K562 (cell line): ENCODE measurements around the gene MDC1. TPM values are rescaled to one million over a fixed set of nuclear protein-coding genes. Genes with fewer than 3 reads are reported as not detected.

Experiments
- BCLAF1 ChIP-seq, 2 experiments: fragments of 450-650 bp in 1 of 2; IDR thresholded peaks; 2 replicates each; pipeline ENCODE4 v1.6.1; 2011 to 2017; ENCODE audit warnings: low read depth in 2 of 2, antibody characterized with exemption in 1 of 2, borderline replicate concordance in 1 of 2, low read length in 1 of 2, mild to moderate bottlenecking in 1 of 2, mixed read lengths in 1 of 2; ENCODE audit not compliant: control insufficient read depth in 1 of 2
- FOS ChIP-seq: IDR thresholded peaks from 3 replicates; pipeline ENCODE4 v1.6.1; 2011; ENCODE audit not compliant: insufficient read length; ENCODE audit errors: extremely low read depth
- OTX1 ChIP-seq: fragments of 450-650 bp; formaldehyde crosslinking; IDR thresholded peaks from 2 replicates; pipeline ENCODE4 v1.4.0; 2022; ENCODE audit warnings: mild to moderate bottlenecking
- RAD21 ChIP-seq, 2 experiments: fragments of 250-450 bp in 1 of 2; fragments of 450-650 bp in 1 of 2; sonication (Bioruptor Pico) in 1 of 2; formaldehyde crosslinking in 1 of 2; IDR thresholded peaks in 1 of 2; conservative IDR thresholded peaks in 1 of 2; 2 replicates each; pipeline versions ENCODE4 v1.4.0 to v1.8.0; 2020 to 2022; ENCODE audit warnings: mild to moderate bottlenecking in 2 of 2, moderate library complexity in 1 of 2
- ZC3H4 ChIP-seq: sonication (generic); formaldehyde crosslinking; IDR thresholded peaks from 2 replicates; pipeline ENCODE4 v1.9.0; 2021; ENCODE audit warnings: missing genetic modification reagents, borderline replicate concordance
- ZNF239 ChIP-seq: fragments of 250-450 bp; sonication (Bioruptor Pico); IDR thresholded peaks from 2 replicates; pipeline ENCODE4 v1.4.0; 2020; ENCODE audit warnings: mild to moderate bottlenecking
- polyA plus RNA-seq, 8 experiments: library from polyadenylated mRNA; depleted of rRNA in 4 of 8; stranded (reverse) in 5 of 8; unstranded in 3 of 8; fragments of >200 nt; fragmentation: Nextera tagmentation in 2 of 8; fragmentation: Illumina TruSeq in 1 of 8; extraction: Ambion mirVana in 2 of 8; extraction: Trizol in 1 of 8; gene quantifications; 2 replicates each; pipeline versions ENCODE4 v1.2.1 to v1.2.3, GENCODE V29; 2011 to 2014; ENCODE audit warnings: inconsistent platforms in 1 of 8, missing spikeins in 1 of 8
- total RNA-seq, 7 experiments: library from RNA; depleted of rRNA in 6 of 7; stranded (reverse); fragments of >200 nt in 6 of 7; fragmentation: Illumina TruSeq in 2 of 7; extraction: Trizol in 2 of 7; gene quantifications; 2 replicates each; pipeline versions ENCODE4 v1.2.1 to v1.2.3, GENCODE V29; 2011 to 2021; ENCODE audit warnings: low replicate concordance in 1 of 7
- TF ChIP-seq, protein P1 (sequence below): fragments of 450-650 bp; IDR thresholded peaks from 2 replicates; pipeline ENCODE4 v1.6.1; 2018; ENCODE audit warnings: mild to moderate bottlenecking, low read depth; ENCODE audit not compliant: partially characterized antibody

MDC1 gene
- total and polyA plus RNA-seq, 9 of the 15 experiments (the other 6 are each of a cell fraction or from before 2014, with no cell fraction given), result 8.2 to 114 (median 20.0) TPM

- TF ChIP-seq ZC3H4 (0 out of 2 replicates have a peak, but pooled peaks have one; percentile 21), BCLAF1 (IDR thresholded peaks at IDR 0.05; ENCODE audit: borderline replicate concordance in 1 of 2, control insufficient read depth in 1 of 2, low read depth in 2 of 2, low read length in 1 of 2) (no peak), OTX1 (CRISPR knock-in tag) (no peak), FOS (no peak), RAD21 (CRISPR knock-in tag; conservative IDR thresholded peaks at IDR 0.05 in 1 of 2, IDR thresholded peaks at IDR 0.05 in 1 of 2) (no peak; a peak in 1 of 4 replicates), ZNF239 (CRISPR knock-in tag) (no peak)
- TF ChIP-seq, protein P1, sequence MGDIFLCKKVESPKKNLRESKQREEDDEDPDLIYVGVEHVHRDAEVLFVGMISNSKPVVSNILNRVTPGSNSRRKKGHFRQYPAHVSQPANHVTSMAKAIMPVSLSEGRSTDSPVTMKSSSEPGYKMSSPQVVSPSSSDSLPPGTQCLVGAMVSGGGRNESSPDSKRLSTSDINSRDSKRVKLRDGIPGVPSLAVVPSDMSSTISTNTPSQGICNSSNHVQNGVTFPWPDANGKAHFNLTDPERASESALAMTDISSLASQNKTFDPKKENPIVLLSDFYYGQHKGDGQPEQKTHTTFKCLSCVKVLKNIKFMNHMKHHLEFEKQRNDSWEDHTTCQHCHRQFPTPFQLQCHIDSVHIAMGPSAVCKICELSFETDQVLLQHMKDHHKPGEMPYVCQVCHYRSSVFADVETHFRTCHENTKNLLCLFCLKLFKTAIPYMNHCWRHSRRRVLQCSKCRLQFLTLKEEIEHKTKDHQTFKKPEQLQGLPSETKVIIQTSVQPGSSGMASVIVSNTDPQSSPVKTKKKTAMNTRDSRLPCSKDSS, result no peak
Observed at GRCh38 chr6:30689985-30690384, 27.1 kb downstream of the MDC1 start (continued).
